ENCODE results near the gene OMP.

DNA sequence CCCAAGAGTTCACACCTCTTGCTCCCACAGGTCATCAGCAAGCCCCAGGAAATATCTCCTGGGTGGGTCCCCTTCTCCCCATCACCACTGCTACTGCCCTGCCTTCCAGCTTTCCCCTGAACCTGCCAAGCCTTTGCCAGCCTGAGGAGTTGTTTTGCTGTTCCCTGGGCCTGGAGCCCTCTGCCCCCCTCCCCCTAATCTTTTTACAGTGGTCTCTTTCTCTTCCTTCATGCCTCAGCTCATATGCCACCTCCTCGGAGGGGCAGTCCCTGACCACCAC is 44.3 kb downstream of the OMP start:
- TF ChIP-seq, protein P1, sequence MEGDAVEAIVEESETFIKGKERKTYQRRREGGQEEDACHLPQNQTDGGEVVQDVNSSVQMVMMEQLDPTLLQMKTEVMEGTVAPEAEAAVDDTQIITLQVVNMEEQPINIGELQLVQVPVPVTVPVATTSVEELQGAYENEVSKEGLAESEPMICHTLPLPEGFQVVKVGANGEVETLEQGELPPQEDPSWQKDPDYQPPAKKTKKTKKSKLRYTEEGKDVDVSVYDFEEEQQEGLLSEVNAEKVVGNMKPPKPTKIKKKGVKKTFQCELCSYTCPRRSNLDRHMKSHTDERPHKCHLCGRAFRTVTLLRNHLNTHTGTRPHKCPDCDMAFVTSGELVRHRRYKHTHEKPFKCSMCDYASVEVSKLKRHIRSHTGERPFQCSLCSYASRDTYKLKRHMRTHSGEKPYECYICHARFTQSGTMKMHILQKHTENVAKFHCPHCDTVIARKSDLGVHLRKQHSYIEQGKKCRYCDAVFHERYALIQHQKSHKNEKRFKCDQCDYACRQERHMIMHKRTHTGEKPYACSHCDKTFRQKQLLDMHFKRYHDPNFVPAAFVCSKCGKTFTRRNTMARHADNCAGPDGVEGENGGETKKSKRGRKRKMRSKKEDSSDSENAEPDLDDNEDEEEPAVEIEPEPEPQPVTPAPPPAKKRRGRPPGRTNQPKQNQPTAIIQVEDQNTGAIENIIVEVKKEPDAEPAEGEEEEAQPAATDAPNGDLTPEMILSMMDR (IDR thresholded peaks at IDR 0.05) = no peak
- TF ChIP-seq POLR2A (IDR thresholded peaks at IDR 0.05) = no peak
